ENCODE data around the gene HLCS.

DNA sequence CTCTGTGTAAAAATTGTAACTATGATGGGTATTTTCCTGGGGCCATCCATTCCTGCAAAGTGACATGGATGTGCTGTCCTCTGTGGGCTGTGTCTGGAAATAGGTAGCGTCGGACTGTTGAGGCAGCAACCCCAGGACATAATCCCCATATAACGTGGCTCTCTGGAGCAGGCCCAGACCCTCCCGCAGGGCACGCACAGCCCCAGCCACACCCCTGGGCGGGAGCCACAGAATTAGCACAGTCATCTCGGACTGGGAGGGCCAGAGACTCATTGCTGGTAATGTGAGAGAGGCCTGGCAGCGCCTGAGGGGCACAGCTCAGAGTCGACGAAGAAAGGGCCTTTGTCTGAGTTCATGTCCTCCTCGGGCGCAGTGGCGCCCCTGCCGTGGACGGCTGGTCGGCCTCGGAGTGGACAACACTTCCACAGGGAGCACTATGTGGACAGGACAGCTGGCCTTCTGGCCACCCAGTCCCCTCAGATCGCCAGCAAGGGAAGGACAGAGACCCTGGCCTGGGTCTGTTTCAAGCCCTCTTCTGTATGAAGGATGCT lies 247.4 kb downstream of the HLCS start:
- TF ChIP-seq, protein P1, sequence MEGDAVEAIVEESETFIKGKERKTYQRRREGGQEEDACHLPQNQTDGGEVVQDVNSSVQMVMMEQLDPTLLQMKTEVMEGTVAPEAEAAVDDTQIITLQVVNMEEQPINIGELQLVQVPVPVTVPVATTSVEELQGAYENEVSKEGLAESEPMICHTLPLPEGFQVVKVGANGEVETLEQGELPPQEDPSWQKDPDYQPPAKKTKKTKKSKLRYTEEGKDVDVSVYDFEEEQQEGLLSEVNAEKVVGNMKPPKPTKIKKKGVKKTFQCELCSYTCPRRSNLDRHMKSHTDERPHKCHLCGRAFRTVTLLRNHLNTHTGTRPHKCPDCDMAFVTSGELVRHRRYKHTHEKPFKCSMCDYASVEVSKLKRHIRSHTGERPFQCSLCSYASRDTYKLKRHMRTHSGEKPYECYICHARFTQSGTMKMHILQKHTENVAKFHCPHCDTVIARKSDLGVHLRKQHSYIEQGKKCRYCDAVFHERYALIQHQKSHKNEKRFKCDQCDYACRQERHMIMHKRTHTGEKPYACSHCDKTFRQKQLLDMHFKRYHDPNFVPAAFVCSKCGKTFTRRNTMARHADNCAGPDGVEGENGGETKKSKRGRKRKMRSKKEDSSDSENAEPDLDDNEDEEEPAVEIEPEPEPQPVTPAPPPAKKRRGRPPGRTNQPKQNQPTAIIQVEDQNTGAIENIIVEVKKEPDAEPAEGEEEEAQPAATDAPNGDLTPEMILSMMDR (IDR thresholded peaks at IDR 0.05; ENCODE audit: low read length), result no peak
- TF ChIP-seq EZH2phosphoT487 (IDR thresholded peaks at IDR 0.05; ENCODE audit: low read length), result no peak
